K562 (cell line): ENCODE measurements around the gene ICOSLG. TPM values are rescaled to one million over a fixed set of nuclear protein-coding genes. Genes with fewer than 3 reads are reported as not detected.
"Not testable (repeated sequence)": the region's sequence is repeated elsewhere in the genome, so short reads cannot be mapped to it uniquely, and the experiment has no call there.

Source experiments
- ATAC-seq: fragments of 200-7000 bp; cut with Tn5 transposase; 3 replicates; pipeline ENCODE4 v1.9.1; 2020; ENCODE audit warnings: moderate library complexity
- BruUV-seq: library from RNA; stranded (reverse); fragments of 400-500 nt; replicated peaks from 2 replicates; lab custom pipeline; 2021; lab: Mats Ljungman, UMichigan
- CTCF ChIA-PET: fragments of 300-600 bp; formaldehyde crosslinking; extraction: SDS; loops from one replicate; lab custom pipeline; 2021; ENCODE audit warnings: low intra/inter-chr PET ratio; lab: Yijun Ruan, JAX
- POLR2A ChIA-PET: fragments of 300-600, 350-650 bp; sonication (Branson Sonifier 250); formaldehyde crosslinking; extraction: SDS; loops from one replicate; lab custom pipeline; 2021; ENCODE audit warnings: antibody characterized with exemption, inconsistent platforms; lab: Yijun Ruan, JAX
- DNase-seq, 4 experiments: peaks; one replicate each; pipeline versions ENCODE4 v3.0.0 to v3.0.0-alpha.2; 2011 to 2018; ENCODE audit warnings: low spot score in 3 of 4, mixed read lengths in 3 of 4; ENCODE audit errors: extremely low read depth in 1 of 4
- FAIRE-seq: peaks from 2 replicates; lab custom pipeline; 2011; peaks lifted over from hg19 to GRCh38; lab: Jason Lieb, UNC
- H2AFZ ChIP-seq: 2 replicates; pipeline ENCODE4 v1.6.0; 2011; ENCODE audit warnings: low read depth, low read length, control low read depth, inconsistent platforms
- H3K27ac ChIP-seq: fragments of 200-600 bp; 3 replicates; pipeline ENCODE4 v1.8.0; 2011; ENCODE audit warnings: low read depth, mild to moderate bottlenecking, control low read depth, inconsistent platforms, low read length, moderate library complexity, mixed read lengths; ENCODE audit errors: extremely low read depth
- H3K27me3 ChIP-seq, 2 experiments: fragments of 300-600 bp in 1 of 2; 2 replicates in 1 of 2; 3 replicates in 1 of 2; pipeline versions ENCODE4 v1.6.0 to v1.8.0; 2011; ENCODE audit warnings: inconsistent platforms in 2 of 2, low read length in 2 of 2, mild to moderate bottlenecking in 1 of 2, mixed read lengths in 1 of 2, moderate library complexity in 1 of 2; ENCODE audit not compliant: control insufficient read depth in 2 of 2, insufficient read depth in 2 of 2
- H3K36me3 ChIP-seq: fragments of 300-600 bp; 3 replicates; pipeline ENCODE4 v1.8.0; 2011; ENCODE audit warnings: mild to moderate bottlenecking, low read length, inconsistent platforms; ENCODE audit not compliant: control insufficient read depth, insufficient read depth
- H3K4me1 ChIP-seq, 2 experiments: fragments of 200-600 bp in 1 of 2; replicated peaks in 1 of 2; 2 replicates in 1 of 2; 3 replicates in 1 of 2; pipeline versions ENCODE4 v1.5.1 to v1.8.0; 2011; ENCODE audit warnings: inconsistent platforms in 2 of 2, low read length in 2 of 2, mild to moderate bottlenecking in 1 of 2, mixed read lengths in 1 of 2, moderate library complexity in 1 of 2; ENCODE audit not compliant: control insufficient read depth in 2 of 2, insufficient read depth in 2 of 2
- H3K4me2 ChIP-seq: 2 replicates; pipeline ENCODE4 v1.6.1; 2011; ENCODE audit warnings: low read length, control low read depth, inconsistent platforms, mixed read lengths; ENCODE audit not compliant: insufficient read depth
- H3K4me3 ChIP-seq: fragments of 200-600 bp; sonication (generic), shearing (Covaris generic); 2 replicates; pipeline ENCODE4 v1.5.1; 2016; ENCODE audit warnings: control low read depth, inconsistent platforms
- H3K79me2 ChIP-seq: fragments of 200-600 bp; 3 replicates; pipeline ENCODE4 v1.8.0; 2011; ENCODE audit warnings: low read length, inconsistent platforms; ENCODE audit not compliant: control insufficient read depth, insufficient read depth
- H3K9ac ChIP-seq, 2 experiments: 2 replicates each; pipeline versions ENCODE4 v1.6.0 to v1.6.1; 2011; ENCODE audit warnings: low read depth in 2 of 2, low read length in 2 of 2, control low read depth in 1 of 2, inconsistent platforms in 1 of 2, mild to moderate bottlenecking in 1 of 2, mixed read lengths in 1 of 2; ENCODE audit not compliant: insufficient read depth in 1 of 2
- H3K9me1 ChIP-seq: one replicate; pipeline ENCODE4 v1.6.0; 2011; ENCODE audit warnings: inconsistent platforms, mild to moderate bottlenecking, low read length, moderate library complexity; ENCODE audit not compliant: control insufficient read depth, insufficient read depth
- H3K9me3 ChIP-seq: replicated peaks from 2 replicates; pipeline ENCODE4 v1.5.1; 2011; ENCODE audit warnings: low read depth, low read length, inconsistent platforms; ENCODE audit not compliant: control insufficient read depth, insufficient read depth
- H4K20me1 ChIP-seq: replicated peaks from 2 replicates; pipeline ENCODE4 v1.6.1; 2011; ENCODE audit warnings: low read length, inconsistent platforms, mixed read lengths; ENCODE audit not compliant: control insufficient read depth, insufficient read depth
- WGBS: fragments of 100-300 bp; shearing (Covaris generic); methylation state at CpG from one replicate; pipeline ENCODE4 v1.1.6; 2016; ENCODE audit warnings: low coverage, mixed read lengths; ENCODE audit not compliant: insufficient coverage; ENCODE audit errors: missing lambda C conversion rate; 5-methylcytosine and 5-hydroxymethylcytosine counted together
- in situ Hi-C: fragments of 300-500 bp; cut with MboI; formaldehyde crosslinking; loops from 4 replicates; pipeline ENCODE4 v1.15.0; 2018; ENCODE audit warnings: inconsistent platforms, mixed read lengths
- intact Hi-C: fragments of 100-400 bp; cut with micrococcal nuclease; formaldehyde crosslinking; loops from 2 replicates; pipeline ENCODE4 v1.14.2; 2022
- polyA plus RNA-seq, 8 experiments: library from polyadenylated mRNA; depleted of rRNA in 4 of 8; stranded (reverse) in 5 of 8; unstranded in 3 of 8; fragments of >200 nt; fragmentation: Nextera tagmentation in 2 of 8; fragmentation: Illumina TruSeq in 1 of 8; extraction: Ambion mirVana in 2 of 8; extraction: Trizol in 1 of 8; gene quantifications; 2 replicates each; pipeline versions ENCODE4 v1.2.1 to v1.2.3, GENCODE V29; 2011 to 2014; ENCODE audit warnings: inconsistent platforms in 1 of 8, missing spikeins in 1 of 8
- total RNA-seq, 7 experiments: library from RNA; depleted of rRNA in 6 of 7; stranded (reverse); fragments of >200 nt in 6 of 7; fragmentation: Illumina TruSeq in 2 of 7; extraction: Trizol in 2 of 7; gene quantifications; 2 replicates each; pipeline versions ENCODE4 v1.2.1 to v1.2.3, GENCODE V29; 2011 to 2021; ENCODE audit warnings: low replicate concordance in 1 of 7

Gene ICOSLG
- total and polyA plus RNA-seq, 9 of the 15 experiments (the other 6 are each of a cell fraction or from before 2014, with no cell fraction given), result 0.01 to 1.4 (median 0.15) TPM

DNA sequence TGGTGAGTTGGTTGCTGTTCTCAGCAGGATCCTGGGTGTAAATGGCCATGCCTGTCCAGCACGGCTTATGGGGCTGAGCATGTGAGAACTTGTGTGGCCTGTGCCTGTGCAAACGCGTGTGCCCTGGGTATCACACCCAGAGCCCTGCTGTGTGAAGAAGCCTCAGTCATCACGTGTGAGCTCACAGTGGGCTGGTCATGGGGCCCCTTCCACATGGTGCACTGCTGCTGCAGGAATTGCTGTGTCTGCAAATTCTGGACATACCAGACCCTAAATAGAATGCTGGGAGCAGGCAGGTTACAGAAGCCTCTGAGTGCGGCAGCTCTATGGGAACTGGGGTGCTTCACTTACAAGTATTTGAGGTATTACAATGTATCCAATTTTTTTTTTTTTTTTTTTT lies 17.4 kb downstream of the ICOSLG start:
- CTCF ChIA-PET, H3K9me3 ChIP-seq, intact Hi-C loops, H3K9me1 ChIP-seq, DNase-seq, H3K4me1 ChIP-seq, ATAC-seq, H3K36me3 ChIP-seq, POLR2A ChIA-PET, H3K27ac ChIP-seq, H3K27me3 ChIP-seq, in situ Hi-C loops, H2AFZ ChIP-seq, H3K4me3 ChIP-seq, FAIRE-seq, BruUV-seq, H4K20me1 ChIP-seq, H3K4me2 ChIP-seq, H3K9ac ChIP-seq, H3K79me2 ChIP-seq: not testable (repeated sequence)
- WGBS, result no CpG with 5 or more reads among the region's 5 CpGs

- H2AFZ ChIP-seq, H4K20me1 ChIP-seq, H3K27me3 ChIP-seq, in situ Hi-C loops, H3K4me3 ChIP-seq, H3K4me1 ChIP-seq, FAIRE-seq, H3K9ac ChIP-seq, POLR2A ChIA-PET, DNase-seq, H3K27ac ChIP-seq, H3K36me3 ChIP-seq, H3K79me2 ChIP-seq, H3K9me1 ChIP-seq, CTCF ChIA-PET, H3K4me2 ChIP-seq, H3K9me3 ChIP-seq, BruUV-seq, ATAC-seq, intact Hi-C loops: not testable (repeated sequence)
- no CpG with 5 or more reads among the region's 18 CpGs for WGBS
Measured at GRCh38 chr21:44220674-44221073, 20.1 kb downstream of the ICOSLG start.

GRCh38 chr21:44218461-44218860 lies 22.3 kb downstream of the ICOSLG start:
- not testable (repeated sequence) for BruUV-seq

DNA sequence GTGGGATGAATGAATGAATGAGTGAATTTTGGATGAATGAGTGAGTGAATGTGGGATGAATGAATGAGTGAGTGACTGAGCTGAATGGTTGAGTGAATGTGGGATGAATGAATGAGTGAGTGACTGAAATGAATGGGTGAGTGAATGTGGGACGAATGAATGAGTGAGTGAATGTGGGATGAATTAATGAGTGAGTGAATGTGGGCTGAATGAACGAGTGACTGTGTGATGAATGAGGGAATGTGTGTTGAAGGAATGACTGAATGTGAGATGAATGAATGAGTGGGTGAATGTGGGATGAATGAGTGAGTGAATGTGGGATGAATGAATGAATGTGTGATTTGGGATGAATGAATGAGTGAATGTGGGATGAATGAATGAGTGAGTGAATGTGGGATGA lies 28.8 kb downstream of the ICOSLG start:
- H4K20me1 ChIP-seq, H3K4me3 ChIP-seq, intact Hi-C loops, POLR2A ChIA-PET, H3K36me3 ChIP-seq, H2AFZ ChIP-seq, in situ Hi-C loops, H3K4me2 ChIP-seq, H3K9me3 ChIP-seq, DNase-seq, H3K4me1 ChIP-seq, H3K9ac ChIP-seq, CTCF ChIA-PET, ATAC-seq, FAIRE-seq, H3K9me1 ChIP-seq, H3K27ac ChIP-seq, BruUV-seq, H3K27me3 ChIP-seq, H3K79me2 ChIP-seq: not testable (repeated sequence)
- WGBS, result no CpG with 5 or more reads among the region's 2 CpGs

More at GRCh38 chr21:44218461-44218860, 22.3 kb downstream of the ICOSLG start:
- H3K27me3 ChIP-seq, in situ Hi-C loops, H3K27ac ChIP-seq, POLR2A ChIA-PET, H2AFZ ChIP-seq, intact Hi-C loops, H4K20me1 ChIP-seq, H3K9ac ChIP-seq, H3K36me3 ChIP-seq, H3K9me1 ChIP-seq, DNase-seq, CTCF ChIA-PET, H3K4me1 ChIP-seq, H3K9me3 ChIP-seq, H3K4me2 ChIP-seq, H3K4me3 ChIP-seq, H3K79me2 ChIP-seq: not testable (repeated sequence)
- FAIRE-seq, result peak; percentile 80
- no CpG with 5 or more reads among the region's 8 CpGs for WGBS
- peak; percentile 91 for ATAC-seq
